Testis (tissue), 2 donors: ENCODE data around the gene ZNF532.

ENCODE experiments used
- POLR2A ChIP-seq: fragments of 450-650 bp; IDR thresholded peaks from one replicate; pipeline ENCODE4 v1.6.1; 2017; ENCODE audit warnings: antibody characterized with exemption, mild to moderate bottlenecking, moderate library complexity
- TF ChIP-seq, protein P1 (sequence below), 3 experiments: fragments of 450-650 bp in 2 of 3; fragments of 200-600 bp in 1 of 3; sonication (generic) in 1 of 3; IDR thresholded peaks; one replicate each; pipeline ENCODE4 v1.5.1; 2016 to 2019; ENCODE audit warnings: antibody characterized with exemption in 3 of 3, mild to moderate bottlenecking in 2 of 3, moderate library complexity in 1 of 3

- no peak for TF ChIP-seq POLR2A
- TF ChIP-seq, protein P1, sequence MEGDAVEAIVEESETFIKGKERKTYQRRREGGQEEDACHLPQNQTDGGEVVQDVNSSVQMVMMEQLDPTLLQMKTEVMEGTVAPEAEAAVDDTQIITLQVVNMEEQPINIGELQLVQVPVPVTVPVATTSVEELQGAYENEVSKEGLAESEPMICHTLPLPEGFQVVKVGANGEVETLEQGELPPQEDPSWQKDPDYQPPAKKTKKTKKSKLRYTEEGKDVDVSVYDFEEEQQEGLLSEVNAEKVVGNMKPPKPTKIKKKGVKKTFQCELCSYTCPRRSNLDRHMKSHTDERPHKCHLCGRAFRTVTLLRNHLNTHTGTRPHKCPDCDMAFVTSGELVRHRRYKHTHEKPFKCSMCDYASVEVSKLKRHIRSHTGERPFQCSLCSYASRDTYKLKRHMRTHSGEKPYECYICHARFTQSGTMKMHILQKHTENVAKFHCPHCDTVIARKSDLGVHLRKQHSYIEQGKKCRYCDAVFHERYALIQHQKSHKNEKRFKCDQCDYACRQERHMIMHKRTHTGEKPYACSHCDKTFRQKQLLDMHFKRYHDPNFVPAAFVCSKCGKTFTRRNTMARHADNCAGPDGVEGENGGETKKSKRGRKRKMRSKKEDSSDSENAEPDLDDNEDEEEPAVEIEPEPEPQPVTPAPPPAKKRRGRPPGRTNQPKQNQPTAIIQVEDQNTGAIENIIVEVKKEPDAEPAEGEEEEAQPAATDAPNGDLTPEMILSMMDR (IDR thresholded peaks at IDR 0.05) = no peak
Measured at GRCh38 chr18:58845928-58846724, 18.6 kb upstream of the ZNF532 start.
